Stimulated activated CD4-positive, alpha-beta T cell treated with anti-CD3 and anti-CD28 coated beads, Interleukin-2, amount 100 ng/mL, for 24 hours (primary cell): ENCODE measurements around the gene ANO2.
A peak's percentile ranks its signal among the peaks of the same experiment; 100 is the strongest.

Source experiments
- DNase-seq, 2 donors: peaks; one replicate each; pipeline ENCODE4 v3.0.0-alpha.2; 2020

Gene ANO2

GRCh38 chr12:5945071-5946008, at the start of gene ANO2:
Gene ANO2 (minus strand): TSS chr12:5945259. CDS start chr12:5945217, 42 bp downstream.
- DNase-seq = no peak

- DNase-seq = no peak
Observed at GRCh38 chr12:5989621-5990020, 44.6 kb upstream of the ANO2 start.

GRCh38 chr12:5988659-5989116, 43.6 kb upstream of the ANO2 start:
- peak; percentile 77 to 83 for DNase-seq

- no peak for DNase-seq
Observed at GRCh38 chr12:5988088-5988487, 43.0 kb upstream of the ANO2 start.

GRCh38 chr12:5987573-5987972, 42.5 kb upstream of the ANO2 start:
- DNase-seq = no peak

- no peak for DNase-seq
Observed at GRCh38 chr12:5985471-5985870, 40.4 kb upstream of the ANO2 start.

GRCh38 chr12:5984873-5985272, 39.8 kb upstream of the ANO2 start:
- DNase-seq = no peak

- no peak for DNase-seq
Observed at GRCh38 chr12:5982106-5982505, 37.0 kb upstream of the ANO2 start.

GRCh38 chr12:5977556-5977955, 32.5 kb upstream of the ANO2 start:
- DNase-seq = no peak

- no peak for DNase-seq
Observed at GRCh38 chr12:5976711-5977110, 31.7 kb upstream of the ANO2 start.

GRCh38 chr12:5976196-5976595, 31.1 kb upstream of the ANO2 start:
- DNase-seq = no peak

- DNase-seq = no peak
Observed at GRCh38 chr12:5973461-5974115, 28.5 kb upstream of the ANO2 start.

- no peak for DNase-seq
Observed at GRCh38 chr12:5972387-5972786, 27.3 kb upstream of the ANO2 start.

- no peak for DNase-seq
Observed at GRCh38 chr12:5971194-5971850, 26.3 kb upstream of the ANO2 start.

GRCh38 chr12:5969974-5970690, 25.1 kb upstream of the ANO2 start:
- no peak for DNase-seq

- no peak for DNase-seq
Observed at GRCh38 chr12:5969156-5969973, 24.3 kb upstream of the ANO2 start.

GRCh38 chr12:5967645-5968415, 22.8 kb upstream of the ANO2 start:
- DNase-seq = no peak

- no peak for DNase-seq
Observed at GRCh38 chr12:5966486-5967095, 21.5 kb upstream of the ANO2 start.

- DNase-seq = peak; percentile 54 to 65
Observed at GRCh38 chr12:5965950-5966383, 20.9 kb upstream of the ANO2 start.
